22Rv1 (cell line): ENCODE results near the gene TMEM213.

ENCODE experiments used
- ZFX ChIP-seq: fragments of 450-650 bp; IDR thresholded peaks from 2 replicates; pipeline ENCODE4 v1.6.1; 2017; ENCODE audit warnings: antibody characterized with exemption, borderline replicate concordance
- TF ChIP-seq, protein P1 (sequence below): fragments of 450-650 bp; IDR thresholded peaks from 2 replicates; pipeline ENCODE4 v1.5.1; 2017; ENCODE audit warnings: mild to moderate bottlenecking

DNA sequence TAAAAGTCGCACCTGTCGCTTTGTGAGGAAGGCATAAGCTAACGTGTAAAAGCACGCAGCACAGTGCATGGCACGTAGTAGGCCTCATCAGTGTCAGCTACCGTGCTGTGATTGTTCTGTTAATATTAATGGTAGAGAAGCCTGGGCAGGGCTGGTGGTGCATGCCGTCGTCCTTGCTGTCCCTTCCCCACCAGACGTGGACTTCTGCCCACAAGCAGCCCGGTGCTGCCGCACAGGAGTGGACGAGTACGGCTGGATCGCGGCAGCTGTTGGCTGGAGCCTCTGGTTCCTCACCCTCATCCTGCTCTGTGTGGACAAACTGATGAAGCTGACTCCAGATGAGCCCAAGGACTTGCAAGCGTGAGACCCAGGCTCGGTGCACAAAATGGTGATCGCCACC lies 4.9 kb downstream of the TMEM213 start:
- TF ChIP-seq, protein P1, sequence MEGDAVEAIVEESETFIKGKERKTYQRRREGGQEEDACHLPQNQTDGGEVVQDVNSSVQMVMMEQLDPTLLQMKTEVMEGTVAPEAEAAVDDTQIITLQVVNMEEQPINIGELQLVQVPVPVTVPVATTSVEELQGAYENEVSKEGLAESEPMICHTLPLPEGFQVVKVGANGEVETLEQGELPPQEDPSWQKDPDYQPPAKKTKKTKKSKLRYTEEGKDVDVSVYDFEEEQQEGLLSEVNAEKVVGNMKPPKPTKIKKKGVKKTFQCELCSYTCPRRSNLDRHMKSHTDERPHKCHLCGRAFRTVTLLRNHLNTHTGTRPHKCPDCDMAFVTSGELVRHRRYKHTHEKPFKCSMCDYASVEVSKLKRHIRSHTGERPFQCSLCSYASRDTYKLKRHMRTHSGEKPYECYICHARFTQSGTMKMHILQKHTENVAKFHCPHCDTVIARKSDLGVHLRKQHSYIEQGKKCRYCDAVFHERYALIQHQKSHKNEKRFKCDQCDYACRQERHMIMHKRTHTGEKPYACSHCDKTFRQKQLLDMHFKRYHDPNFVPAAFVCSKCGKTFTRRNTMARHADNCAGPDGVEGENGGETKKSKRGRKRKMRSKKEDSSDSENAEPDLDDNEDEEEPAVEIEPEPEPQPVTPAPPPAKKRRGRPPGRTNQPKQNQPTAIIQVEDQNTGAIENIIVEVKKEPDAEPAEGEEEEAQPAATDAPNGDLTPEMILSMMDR: no peak
- no peak for TF ChIP-seq ZFX
